A549 (cell line): ENCODE data around the gene AMFR. TPM values are rescaled to one million over a fixed set of nuclear protein-coding genes. Genes with fewer than 3 reads are reported as not detected.

Source experiments
- ATAC-seq, 2 experiments: fragments of 200-7000 bp in 1 of 2; fragments of >200 bp in 1 of 2; cut with Nextera tagmentation in 1 of 2; cut with Tn5 transposase in 1 of 2; 3 replicates each; pipeline versions ENCODE4 v1.8.0 to v1.9.1; 2018 to 2020; ENCODE audit warnings: mild to moderate bottlenecking in 1 of 2, moderate library complexity in 1 of 2
- CTCF ChIA-PET: fragments of 300-600 bp; sonication (Branson Sonifier 250); formaldehyde crosslinking; extraction: SDS; loops from one replicate; lab custom pipeline; 2021; ENCODE audit warnings: antibody characterized with exemption, inconsistent platforms; lab: Yijun Ruan, JAX
- POLR2A ChIA-PET: fragments of 350-600 bp; formaldehyde crosslinking; extraction: SDS; loops from one replicate; lab custom pipeline; 2021; ENCODE audit warnings: antibody characterized with exemption, inconsistent platforms; lab: Yijun Ruan, JAX
- DNase-seq, 2 experiments: peaks; one replicate each; pipeline versions ENCODE4 v3.0.0 to v3.0.0-alpha.2; 2011 to 2016; ENCODE audit warnings: low read depth in 1 of 2, low spot score in 1 of 2
- FAIRE-seq: peaks from 2 replicates; lab custom pipeline; 2011; peaks lifted over from hg19 to GRCh38; lab: Jason Lieb, UNC
- H3K27ac ChIP-seq, 2 experiments: fragments of >200 bp; sonication (Bioruptor Twin); formaldehyde crosslinking; 3 replicates each; pipeline ENCODE4 v1.5.1; 2016 to 2017
- H3K4me1 ChIP-seq: fragments of >200 bp; sonication (Bioruptor Twin); formaldehyde crosslinking; 3 replicates; pipeline ENCODE4 v1.6.1; 2016
- H3K4me2 ChIP-seq: fragments of >200 bp; sonication (Bioruptor Twin); formaldehyde crosslinking; 3 replicates; pipeline ENCODE4 v1.6.1; 2016
- H3K4me3 ChIP-seq: fragments of >200 bp; sonication (Bioruptor Twin); formaldehyde crosslinking; 3 replicates; pipeline ENCODE4 v1.5.1; 2016
- H3K9me3 ChIP-seq: fragments of >200 bp; sonication (Bioruptor Twin); formaldehyde crosslinking; 3 replicates; pipeline ENCODE4 v1.6.1; 2016
- CBX2 ChIP-seq: fragments of 200-600 bp; sonication (generic); IDR thresholded peaks from 2 replicates; pipeline ENCODE4 v1.6.1; 2016; ENCODE audit warnings: low read depth, mild to moderate bottlenecking, borderline replicate concordance
- ESRRA ChIP-seq: fragments of 150-350 bp; IDR thresholded peaks from 2 replicates; pipeline ENCODE4 v1.6.1; 2014; ENCODE audit warnings: mild to moderate bottlenecking, low read length, borderline replicate concordance
- FOSL2 ChIP-seq, 2 experiments: fragments of 450-650 bp in 1 of 2; fragments of >200 bp in 1 of 2; sonication (Bioruptor Twin) in 1 of 2; formaldehyde crosslinking; IDR thresholded peaks; 2 replicates each; pipeline versions ENCODE4 v1.5.0 to v1.6.1; 2016 to 2020; ENCODE audit warnings: mild to moderate bottlenecking in 1 of 2, moderate library complexity in 1 of 2
- HEYL ChIP-seq: fragments of 250-450 bp; sonication (Bioruptor Pico); IDR thresholded peaks from 2 replicates; pipeline ENCODE4 v1.8.0; 2021; ENCODE audit warnings: mild to moderate bottlenecking, moderate library complexity
- HOXA7 ChIP-seq: fragments of 250-450 bp; sonication (Bioruptor Pico); IDR thresholded peaks from 2 replicates; pipeline ENCODE4 v1.5.0; 2020; ENCODE audit warnings: mild to moderate bottlenecking, moderate library complexity
- HOXB13 ChIP-seq: fragments of 250-450 bp; sonication (Bioruptor Pico); IDR thresholded peaks from 2 replicates; pipeline ENCODE4 v1.5.0; 2020; ENCODE audit warnings: low read depth, mild to moderate bottlenecking, moderate library complexity
- JUN ChIP-seq, 2 experiments: fragments of >200 bp; sonication (Bioruptor Twin); formaldehyde crosslinking; IDR thresholded peaks; 2 replicates in 1 of 2; 3 replicates in 1 of 2; pipeline ENCODE4 v1.6.1; 2016 to 2017
- JUNB ChIP-seq: fragments of >200 bp; sonication (Bioruptor Twin); formaldehyde crosslinking; IDR thresholded peaks from 2 replicates; pipeline ENCODE4 v1.6.1; 2016
- MYC ChIP-seq: IDR thresholded peaks from 2 replicates; pipeline ENCODE4 v1.6.1; 2012; ENCODE audit warnings: mild to moderate bottlenecking, inconsistent platforms, low read length, improper control_type of control experiment, borderline replicate concordance
- NFE2L2 ChIP-seq: fragments of 150-350 bp; conservative IDR thresholded peaks from 2 replicates; pipeline ENCODE4 v1.6.1; 2014; ENCODE audit warnings: low read length
- NR3C1 ChIP-seq: fragments of >200 bp; sonication (Bioruptor Twin); formaldehyde crosslinking; IDR thresholded peaks from 3 replicates; pipeline ENCODE4 v1.6.1; 2017
- PHF8 ChIP-seq: fragments of 200-600 bp; sonication (generic); IDR thresholded peaks from 2 replicates; pipeline ENCODE4 v1.6.1; 2016; ENCODE audit warnings: low read depth, mild to moderate bottlenecking, antibody characterized with exemption, moderate library complexity, borderline replicate concordance
- RARB ChIP-seq: fragments of 250-450 bp; sonication (Bioruptor Pico); IDR thresholded peaks from 2 replicates; pipeline ENCODE4 v1.8.0; 2021; ENCODE audit warnings: mild to moderate bottlenecking, moderate library complexity
- RCOR1 ChIP-seq: fragments of 150-350 bp; IDR thresholded peaks from 2 replicates; pipeline ENCODE4 v1.6.1; 2014; ENCODE audit warnings: antibody characterized with exemption, low read length, low read depth
- WGBS: methylation state at CpG from one replicate; pipeline ENCODE4 v1.1.6; 2017; ENCODE audit errors: missing lambda C conversion rate; 5-methylcytosine and 5-hydroxymethylcytosine counted together
- polyA plus RNA-seq, 4 experiments: library from polyadenylated mRNA; depleted of rRNA in 3 of 4; stranded (reverse); fragments of >200 nt; fragmentation: RNase III in 1 of 4; extraction: RNeasy Plus Mini Kit Qiagen cat#74134 plus additional on column Dnase treatment in 1 of 4; gene quantifications; 2 replicates in 3 of 4; 3 replicates in 1 of 4; pipeline ENCODE4 v1.2.3, GENCODE V29; 2011 to 2017
- TF ChIP-seq, protein P1 (sequence below): fragments of >200 bp; sonication (Bioruptor Twin); formaldehyde crosslinking; IDR thresholded peaks from 3 replicates; pipeline ENCODE4 v1.5.1; 2016
- TF ChIP-seq, protein P2 (sequence below): fragments of 250-450 bp; sonication (Bioruptor Pico); IDR thresholded peaks from 2 replicates; pipeline ENCODE4 v1.5.0; 2020; ENCODE audit warnings: low read depth, mild to moderate bottlenecking, moderate library complexity
- TF ChIP-seq, protein P3 (sequence below): IDR thresholded peaks from 2 replicates; pipeline ENCODE4 v1.6.1; 2012
- TF ChIP-seq, protein P4 (sequence below): IDR thresholded peaks from 2 replicates; pipeline ENCODE4 v1.6.1; 2012; ENCODE audit warnings: low read depth, borderline replicate concordance
- TF ChIP-seq, protein P5 (sequence below): fragments of 250-450 bp; sonication (Bioruptor Pico); IDR thresholded peaks from 2 replicates; pipeline ENCODE4 v1.5.0; 2021; ENCODE audit warnings: mild to moderate bottlenecking, moderate library complexity, borderline replicate concordance

The AMFR gene
- polyA plus RNA-seq, 2 of the 4 experiments (the other 2 are of a cell fraction) = 68.9 to 88.5 TPM

DNA sequence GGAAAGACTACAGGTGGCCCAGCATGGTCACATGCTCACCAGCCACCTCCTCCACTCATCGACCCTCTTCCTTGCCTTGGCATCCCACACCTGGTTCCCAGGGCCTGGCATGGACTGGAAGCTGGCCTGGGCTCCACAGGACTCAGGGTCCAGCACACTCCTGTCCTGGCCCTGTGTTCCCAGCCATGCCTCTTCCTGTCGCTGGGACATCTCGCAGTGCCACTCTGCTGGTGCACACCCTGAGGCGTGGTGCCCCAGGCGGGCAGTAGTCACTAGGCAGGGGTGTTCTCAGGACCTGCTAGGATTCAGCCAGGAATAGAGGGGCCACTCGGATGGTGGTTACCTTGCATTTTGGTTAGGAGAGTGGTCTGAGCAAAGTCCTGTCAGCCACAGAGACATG lies 99.4 kb downstream of the AMFR start:
- ATAC-seq (no peak), FAIRE-seq (no peak)
- H3K27ac ChIP-seq = no peak overlapping the region
- POLR2A ChIA-PET = no interaction called here
- H3K4me2 ChIP-seq = no peak overlapping the region
- TF ChIP-seq, protein P1, sequence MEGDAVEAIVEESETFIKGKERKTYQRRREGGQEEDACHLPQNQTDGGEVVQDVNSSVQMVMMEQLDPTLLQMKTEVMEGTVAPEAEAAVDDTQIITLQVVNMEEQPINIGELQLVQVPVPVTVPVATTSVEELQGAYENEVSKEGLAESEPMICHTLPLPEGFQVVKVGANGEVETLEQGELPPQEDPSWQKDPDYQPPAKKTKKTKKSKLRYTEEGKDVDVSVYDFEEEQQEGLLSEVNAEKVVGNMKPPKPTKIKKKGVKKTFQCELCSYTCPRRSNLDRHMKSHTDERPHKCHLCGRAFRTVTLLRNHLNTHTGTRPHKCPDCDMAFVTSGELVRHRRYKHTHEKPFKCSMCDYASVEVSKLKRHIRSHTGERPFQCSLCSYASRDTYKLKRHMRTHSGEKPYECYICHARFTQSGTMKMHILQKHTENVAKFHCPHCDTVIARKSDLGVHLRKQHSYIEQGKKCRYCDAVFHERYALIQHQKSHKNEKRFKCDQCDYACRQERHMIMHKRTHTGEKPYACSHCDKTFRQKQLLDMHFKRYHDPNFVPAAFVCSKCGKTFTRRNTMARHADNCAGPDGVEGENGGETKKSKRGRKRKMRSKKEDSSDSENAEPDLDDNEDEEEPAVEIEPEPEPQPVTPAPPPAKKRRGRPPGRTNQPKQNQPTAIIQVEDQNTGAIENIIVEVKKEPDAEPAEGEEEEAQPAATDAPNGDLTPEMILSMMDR = no peak
- TF ChIP-seq FOSL2 (IDR thresholded peaks at IDR 0.05) (no peak), FOSL2 (CRISPR knock-in tag; IDR thresholded peaks at IDR 0.05) (no peak), JUNB (no peak), RCOR1 (no peak), CBX2 (no peak), RARB (CRISPR knock-in tag) (no peak), HOXA7 (CRISPR knock-in tag) (no peak), PHF8 (no peak), NR3C1 (no peak), MYC (no peak)
- TF ChIP-seq, protein P2, sequence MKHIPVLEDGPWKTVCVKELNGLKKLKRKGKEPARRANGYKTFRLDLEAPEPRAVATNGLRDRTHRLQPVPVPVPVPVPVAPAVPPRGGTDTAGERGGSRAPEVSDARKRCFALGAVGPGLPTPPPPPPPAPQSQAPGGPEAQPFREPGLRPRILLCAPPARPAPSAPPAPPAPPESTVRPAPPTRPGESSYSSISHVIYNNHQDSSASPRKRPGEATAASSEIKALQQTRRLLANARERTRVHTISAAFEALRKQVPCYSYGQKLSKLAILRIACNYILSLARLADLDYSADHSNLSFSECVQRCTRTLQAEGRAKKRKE = no peak
- TF ChIP-seq, protein P3, sequence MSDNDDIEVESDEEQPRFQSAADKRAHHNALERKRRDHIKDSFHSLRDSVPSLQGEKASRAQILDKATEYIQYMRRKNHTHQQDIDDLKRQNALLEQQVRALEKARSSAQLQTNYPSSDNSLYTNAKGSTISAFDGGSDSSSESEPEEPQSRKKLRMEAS = no peak
- TF ChIP-seq, all 56 proteins: peak for 0
- Histone ChIP-seq H3K4me3 (no peak overlapping the region), H3K4me1 (no peaks in the 10 kb centered on the region), H3K9me3 (no peaks in the 10 kb centered on the region)
- 79% methylated on average over 4 of the region's 6 CpGs for WGBS
- DNase-seq = no peak
- CTCF ChIA-PET = interaction anchor here (0.8 to 7.9 kb wide), 4 partner anchors 5 to 381 kb away, joined by 3 to 109 read pairs (median 8); no protein-coding TSS in a partner anchor

DNA sequence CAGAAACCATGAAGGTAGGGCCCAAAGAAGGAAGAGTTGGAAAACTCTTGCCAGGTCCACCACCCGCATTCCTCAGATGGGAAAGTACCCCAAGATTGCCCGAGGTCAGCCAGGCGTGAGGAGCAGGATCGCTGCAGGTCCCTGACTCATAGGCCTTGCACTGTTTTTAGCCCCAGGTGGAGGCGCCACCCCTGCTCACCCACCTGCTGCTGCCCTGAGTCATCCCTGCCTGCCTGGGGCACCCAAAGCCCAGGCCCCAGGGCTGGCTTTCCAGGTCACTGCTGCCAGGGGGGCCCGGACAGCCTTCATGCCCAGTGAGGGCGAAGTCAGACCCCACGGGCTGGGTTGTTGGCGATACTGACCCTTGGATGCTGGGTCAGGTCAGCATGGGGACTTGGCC lies 100.9 kb downstream of the AMFR start:
- H3K4me3 ChIP-seq = no peak overlapping the region
- ATAC-seq (no peak), FAIRE-seq (no peak), DNase-seq (no peak)
- H3K4me2 ChIP-seq = no peak overlapping the region
- TF ChIP-seq, protein P4, sequence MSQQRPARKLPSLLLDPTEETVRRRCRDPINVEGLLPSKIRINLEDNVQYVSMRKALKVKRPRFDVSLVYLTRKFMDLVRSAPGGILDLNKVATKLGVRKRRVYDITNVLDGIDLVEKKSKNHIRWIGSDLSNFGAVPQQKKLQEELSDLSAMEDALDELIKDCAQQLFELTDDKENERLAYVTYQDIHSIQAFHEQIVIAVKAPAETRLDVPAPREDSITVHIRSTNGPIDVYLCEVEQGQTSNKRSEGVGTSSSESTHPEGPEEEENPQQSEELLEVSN = no peak
- TF ChIP-seq ESRRA (no peak), NFE2L2 (no peak), HEYL (CRISPR knock-in tag) (no peak), JUN (IDR thresholded peaks at IDR 0.05) (no peak), HOXB13 (CRISPR knock-in tag) (no peak)
- TF ChIP-seq, protein P5, sequence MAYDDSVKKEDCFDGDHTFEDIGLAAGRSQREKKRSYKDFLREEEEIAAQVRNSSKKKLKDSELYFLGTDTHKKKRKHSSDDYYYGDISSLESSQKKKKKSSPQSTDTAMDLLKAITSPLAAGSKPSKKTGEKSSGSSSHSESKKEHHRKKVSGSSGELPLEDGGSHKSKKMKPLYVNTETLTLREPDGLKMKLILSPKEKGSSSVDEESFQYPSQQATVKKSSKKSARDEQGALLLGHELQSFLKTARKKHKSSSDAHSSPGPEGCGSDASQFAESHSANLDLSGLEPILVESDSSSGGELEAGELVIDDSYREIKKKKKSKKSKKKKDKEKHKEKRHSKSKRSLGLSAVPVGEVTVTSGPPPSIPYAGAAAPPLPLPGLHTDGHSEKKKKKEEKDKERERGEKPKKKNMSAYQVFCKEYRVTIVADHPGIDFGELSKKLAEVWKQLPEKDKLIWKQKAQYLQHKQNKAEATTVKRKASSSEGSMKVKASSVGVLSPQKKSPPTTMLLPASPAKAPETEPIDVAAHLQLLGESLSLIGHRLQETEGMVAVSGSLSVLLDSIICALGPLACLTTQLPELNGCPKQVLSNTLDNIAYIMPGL (CRISPR knock-in tag) = no peak
- no peaks in the 10 kb centered on the region for H3K4me1 ChIP-seq
- 79% methylated on average over 6 of the region's 9 CpGs for WGBS
- H3K9me3 ChIP-seq = no peaks in the 10 kb centered on the region
- H3K27ac ChIP-seq = no peak overlapping the region
- CTCF ChIA-PET = interaction anchor here (1.2 to 3.6 kb wide), 3 partner anchors 32 to 860 kb away, joined by 3 to 14 read pairs (median 4); no protein-coding TSS in a partner anchor
- POLR2A ChIA-PET = no interaction called here
